Measurements from ENCODE around the gene INTS13. TPM values are rescaled to one million over a fixed set of nuclear protein-coding genes. Genes with fewer than 3 reads are reported as not detected.

INTS13 gene
- total RNA-seq, 2 experiments from 2014 or later = 8.5 to 12.1 TPM

DNA sequence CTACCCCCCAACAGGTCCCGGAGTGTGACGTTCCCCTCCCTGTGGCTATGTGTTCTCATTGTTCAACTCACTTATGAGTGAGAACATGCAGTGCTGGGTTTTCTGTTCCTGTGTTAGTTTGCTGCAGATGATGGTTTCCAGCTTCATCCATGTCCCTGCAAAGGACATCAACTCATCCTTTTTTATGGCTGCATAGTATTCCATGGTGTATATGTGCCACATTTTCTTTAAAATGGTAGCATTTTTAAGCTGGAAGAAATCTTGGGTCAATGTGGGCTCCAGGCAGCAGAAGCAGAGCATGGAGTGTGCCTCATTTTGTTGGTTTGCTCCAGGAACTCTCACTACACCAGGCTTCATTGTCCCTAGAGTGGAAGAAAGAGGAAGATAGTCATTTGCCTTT is 57.2 kb downstream of the INTS13 start:
- DNase-seq (no peak), ATAC-seq (ENCODE audit: poor library complexity) (no peak)
- H3K4me1 Mint-ChIP-seq (ENCODE audit: low read depth) = peaks cover 7% of the 10 kb centered on the region
- Histone ChIP-seq H3K4me3 (ENCODE audit: low read length) (no peak overlapping the region), H3K4me1 (ENCODE audit: insufficient read depth, low read length) (peaks cover 9% of the 10 kb centered on the region), H3K36me3 (ENCODE audit: insufficient read depth, low read length) (no peaks in the 10 kb centered on the region), H3K9me3 (ENCODE audit: control insufficient read depth in 1 of 2, insufficient read depth in 1 of 2, low read length in 2 of 2) (no peaks in the 10 kb centered on the region), H3K27ac (ENCODE audit: low read depth in 1 of 2, low read length in 2 of 2) (no peak overlapping the region), H3K27me3 (ENCODE audit: control insufficient read depth in 1 of 2, insufficient read depth in 2 of 2, low read length in 2 of 2) (no peaks in the 10 kb centered on the region)
- no peak overlapping the region for H3K4me3 Mint-ChIP-seq
- no peaks in the 10 kb centered on the region for H3K9me3 Mint-ChIP-seq
- peaks cover 9% of the 10 kb centered on the region for H3K27me3 Mint-ChIP-seq
- no peak overlapping the region for H3K27ac Mint-ChIP-seq
- ChIA-PET POLR2A (no interaction called here), CTCF (interaction anchor here (0.6 kb wide), 1 partner anchor 73 kb away, joined by 3 read pairs; no protein-coding TSS in a partner anchor)
- intact Hi-C loops (cut with DNase I, micrococcal nuclease) = loop anchor here in 1 of 2 experiments (10.0 kb wide), 1 partner anchor 786 kb away; no protein-coding TSS in a partner anchor
- H3K36me3 Mint-ChIP-seq (ENCODE audit: low read depth) = no peaks in the 10 kb centered on the region
- TF ChIP-seq, protein P1, sequence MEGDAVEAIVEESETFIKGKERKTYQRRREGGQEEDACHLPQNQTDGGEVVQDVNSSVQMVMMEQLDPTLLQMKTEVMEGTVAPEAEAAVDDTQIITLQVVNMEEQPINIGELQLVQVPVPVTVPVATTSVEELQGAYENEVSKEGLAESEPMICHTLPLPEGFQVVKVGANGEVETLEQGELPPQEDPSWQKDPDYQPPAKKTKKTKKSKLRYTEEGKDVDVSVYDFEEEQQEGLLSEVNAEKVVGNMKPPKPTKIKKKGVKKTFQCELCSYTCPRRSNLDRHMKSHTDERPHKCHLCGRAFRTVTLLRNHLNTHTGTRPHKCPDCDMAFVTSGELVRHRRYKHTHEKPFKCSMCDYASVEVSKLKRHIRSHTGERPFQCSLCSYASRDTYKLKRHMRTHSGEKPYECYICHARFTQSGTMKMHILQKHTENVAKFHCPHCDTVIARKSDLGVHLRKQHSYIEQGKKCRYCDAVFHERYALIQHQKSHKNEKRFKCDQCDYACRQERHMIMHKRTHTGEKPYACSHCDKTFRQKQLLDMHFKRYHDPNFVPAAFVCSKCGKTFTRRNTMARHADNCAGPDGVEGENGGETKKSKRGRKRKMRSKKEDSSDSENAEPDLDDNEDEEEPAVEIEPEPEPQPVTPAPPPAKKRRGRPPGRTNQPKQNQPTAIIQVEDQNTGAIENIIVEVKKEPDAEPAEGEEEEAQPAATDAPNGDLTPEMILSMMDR (IDR thresholded peaks at IDR 0.05) = no peak

DNA sequence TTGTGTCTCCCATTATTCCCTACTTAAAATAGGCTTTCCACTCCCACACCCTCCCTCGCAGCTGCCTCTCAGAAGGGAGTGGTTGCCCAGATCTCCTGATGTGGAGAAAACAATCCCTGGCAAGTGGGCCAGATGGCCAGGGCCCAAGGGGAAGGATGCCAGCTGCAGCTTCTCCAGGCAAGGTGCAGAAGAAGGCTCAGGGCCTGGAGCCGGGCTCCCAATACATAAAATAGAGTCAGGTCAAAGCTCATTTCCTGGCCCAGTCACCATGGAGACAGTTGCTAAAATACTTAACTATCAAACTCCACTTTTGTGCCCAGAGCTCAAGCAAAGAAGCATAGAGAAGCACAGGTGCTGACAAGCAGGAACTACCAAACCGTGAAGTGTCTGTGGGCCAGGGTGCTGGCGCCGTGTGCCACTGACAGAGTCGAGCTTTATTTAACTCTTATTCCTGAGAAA is 59.1 kb downstream of the INTS13 start:
- Histone ChIP-seq H3K4me1 (ENCODE audit: insufficient read depth, low read length) (no peaks in the 10 kb centered on the region), H3K27me3 (ENCODE audit: control insufficient read depth in 1 of 2, insufficient read depth in 2 of 2, low read length in 2 of 2) (no peaks in the 10 kb centered on the region), H3K27ac (ENCODE audit: low read depth in 1 of 2, low read length in 2 of 2) (no peak overlapping the region), H3K4me3 (ENCODE audit: low read length) (no peak overlapping the region), H3K9me3 (ENCODE audit: control insufficient read depth in 1 of 2, insufficient read depth in 1 of 2, low read length in 2 of 2) (no peaks in the 10 kb centered on the region), H3K36me3 (ENCODE audit: insufficient read depth, low read length) (no peaks in the 10 kb centered on the region)
- ATAC-seq (ENCODE audit: poor library complexity) (no peak), DNase-seq (no peak)
- H3K9me3 Mint-ChIP-seq = no peaks in the 10 kb centered on the region
- peaks cover 4% of the 10 kb centered on the region for H3K27me3 Mint-ChIP-seq
- intact Hi-C loops (cut with DNase I, micrococcal nuclease) = no loop called here
- H3K4me1 Mint-ChIP-seq (ENCODE audit: low read depth) = no peaks in the 10 kb centered on the region
- H3K4me3 Mint-ChIP-seq = no peak overlapping the region
- ChIA-PET POLR2A (interaction anchor here (0.7 to 1.4 kb wide), 2 partner anchors 11 to 46 kb away, joined by 4 read pairs; partner anchors contain the start of gene ITPR2), CTCF (no interaction called here)
- H3K36me3 Mint-ChIP-seq (ENCODE audit: low read depth) = no peaks in the 10 kb centered on the region
- TF ChIP-seq, protein P1 (IDR thresholded peaks at IDR 0.05) = no peak
- H3K27ac Mint-ChIP-seq = no peak overlapping the region

DNA sequence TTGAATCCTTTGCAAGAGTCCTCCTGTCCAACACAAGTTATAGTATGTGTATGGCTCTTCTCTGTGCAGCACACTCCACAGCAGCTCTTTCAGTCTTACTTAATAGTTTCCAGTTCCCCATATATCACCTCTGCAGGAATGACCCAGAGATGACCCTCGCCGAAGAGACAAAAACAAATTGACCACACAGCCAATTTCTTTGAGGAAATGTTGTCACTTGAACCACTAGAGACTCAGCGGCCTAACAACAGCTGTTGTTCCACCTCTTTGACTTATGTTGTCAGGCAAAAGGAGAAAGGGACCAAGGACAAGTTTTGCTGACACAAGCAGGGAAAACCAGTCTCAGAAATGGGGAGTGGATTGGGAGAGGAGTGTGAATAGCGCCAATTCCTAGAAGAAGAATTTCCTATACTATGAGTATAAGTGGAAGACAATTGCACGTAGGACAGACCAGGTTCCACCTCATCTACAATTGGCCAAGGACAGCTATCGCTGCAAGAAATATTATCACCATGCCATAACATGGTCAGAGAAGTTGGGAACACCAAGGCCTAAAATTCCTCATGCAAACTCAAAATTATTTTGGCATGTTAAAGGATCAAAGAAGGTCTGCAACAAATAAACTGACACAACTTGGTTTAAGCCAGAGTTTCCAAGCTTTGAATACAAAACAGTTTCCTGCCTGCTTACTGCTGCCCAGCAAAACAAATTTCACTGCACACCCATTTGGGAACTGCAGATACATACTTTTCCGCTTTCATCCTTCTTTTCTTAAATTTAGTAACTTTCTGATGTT is 63.1 kb downstream of the INTS13 start:
- Histone ChIP-seq H3K9me3 (ENCODE audit: control insufficient read depth in 1 of 2, insufficient read depth in 1 of 2, low read length in 2 of 2) (no peaks in the 10 kb centered on the region), H3K27ac (ENCODE audit: low read depth in 1 of 2, low read length in 2 of 2) (no peak overlapping the region), H3K4me3 (ENCODE audit: low read length) (no peak overlapping the region), H3K4me1 (ENCODE audit: insufficient read depth, low read length) (peaks cover 6% of the 10 kb centered on the region), H3K27me3 (ENCODE audit: control insufficient read depth in 1 of 2, insufficient read depth in 2 of 2, low read length in 2 of 2) (peaks cover 0 to 6% of the 10 kb centered on the region in 2 experiments), H3K36me3 (ENCODE audit: insufficient read depth, low read length) (no peaks in the 10 kb centered on the region)
- POLR2A ChIA-PET = no interaction called here
- no peak overlapping the region for H3K4me3 Mint-ChIP-seq
- TF ChIP-seq, protein P1 (IDR thresholded peaks at IDR 0.05) = no peak
- no peak overlapping the region for H3K27ac Mint-ChIP-seq
- ATAC-seq (ENCODE audit: poor library complexity) = no peak
- intact Hi-C loops (cut with DNase I, micrococcal nuclease) = no loop called here
- H3K36me3 Mint-ChIP-seq (ENCODE audit: low read depth) = no peaks in the 10 kb centered on the region
- no peaks in the 10 kb centered on the region for H3K9me3 Mint-ChIP-seq
- peaks cover 10% of the 10 kb centered on the region for H3K4me1 Mint-ChIP-seq (ENCODE audit: low read depth)
- no peaks in the 10 kb centered on the region for H3K27me3 Mint-ChIP-seq
- CTCF ChIA-PET = interaction anchor here (3.1 kb wide), 1 partner anchor 10 kb away, joined by 15 read pairs; no protein-coding TSS in a partner anchor
- peak in 1 of 14 experiments; percentile 18 for DNase-seq

Measured in CD4-positive, alpha-beta T cell (primary cell).